Skin epidermis (tissue), 12 donors: ENCODE data around the gene SORCS1.
"Not testable (repeated sequence)": the region's sequence is repeated elsewhere in the genome, so short reads cannot be mapped to it uniquely, and the experiment has no call there.

ENCODE experiments used
- H3K27ac ChIP-seq, 21 experiments: fragments of 200-600 bp; sonication (generic) in 11 of 21; one replicate each; pipeline ENCODE4 v1.5.0; 2020; ENCODE audit warnings: mild to moderate bottlenecking in 3 of 21, inconsistent platforms in 2 of 21, moderate library complexity in 2 of 21
- H3K4me3 ChIP-seq, 7 experiments: fragments of 200-600 bp; sonication (generic) in 2 of 7; one replicate each; pipeline ENCODE4 v1.5.0; 2020; ENCODE audit warnings: inconsistent platforms in 2 of 7, mild to moderate bottlenecking in 2 of 7, moderate library complexity in 1 of 7

Gene SORCS1

GRCh38 chr10:107058331-107058730 lies 106.2 kb downstream of the SORCS1 start:
- no peak overlapping the region for H3K4me3 ChIP-seq
- no peak overlapping the region for H3K27ac ChIP-seq

- H3K4me3 ChIP-seq: no peak overlapping the region
- no peak overlapping the region for H3K27ac ChIP-seq
Measured at GRCh38 chr10:107056182-107056581, 108.3 kb downstream of the SORCS1 start.

DNA sequence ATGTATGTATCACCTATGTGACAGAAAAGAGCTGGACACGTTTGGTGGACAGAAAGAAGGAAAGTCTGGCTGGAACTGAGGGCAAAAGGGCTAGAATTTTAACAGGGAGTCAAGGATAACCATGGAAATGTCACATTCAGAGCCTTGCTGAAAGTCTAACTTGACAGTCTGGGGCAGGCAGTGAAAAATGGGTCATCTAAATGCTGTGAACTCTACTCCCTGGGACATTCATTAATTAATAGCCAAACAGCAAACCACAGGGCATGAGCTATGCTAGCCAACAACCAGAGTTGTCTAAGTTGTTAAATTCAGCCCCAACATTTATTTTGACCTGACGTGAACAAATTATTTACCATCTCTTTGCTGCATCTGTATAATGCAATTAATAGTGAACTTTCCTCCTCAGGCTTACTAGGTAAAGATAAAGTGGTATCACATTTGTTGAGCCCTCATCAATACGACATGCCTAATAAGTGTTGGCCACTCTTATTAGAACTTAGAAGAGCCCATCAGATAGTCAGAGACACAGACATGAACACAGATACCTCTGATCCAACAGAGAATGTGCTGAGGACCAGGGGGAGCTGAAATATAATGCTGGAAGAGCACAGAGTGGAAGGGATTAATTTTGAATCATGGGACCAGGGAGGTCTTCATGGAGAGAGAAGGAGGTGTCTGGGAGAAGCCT lies 109.9 kb downstream of the SORCS1 start:
- Histone ChIP-seq H3K27ac (no peak overlapping the region), H3K4me3 (no peak overlapping the region)

GRCh38 chr10:107051769-107052168 lies 112.7 kb downstream of the SORCS1 start:
- H3K27ac ChIP-seq: no peak overlapping the region
- no peak overlapping the region for H3K4me3 ChIP-seq

DNA sequence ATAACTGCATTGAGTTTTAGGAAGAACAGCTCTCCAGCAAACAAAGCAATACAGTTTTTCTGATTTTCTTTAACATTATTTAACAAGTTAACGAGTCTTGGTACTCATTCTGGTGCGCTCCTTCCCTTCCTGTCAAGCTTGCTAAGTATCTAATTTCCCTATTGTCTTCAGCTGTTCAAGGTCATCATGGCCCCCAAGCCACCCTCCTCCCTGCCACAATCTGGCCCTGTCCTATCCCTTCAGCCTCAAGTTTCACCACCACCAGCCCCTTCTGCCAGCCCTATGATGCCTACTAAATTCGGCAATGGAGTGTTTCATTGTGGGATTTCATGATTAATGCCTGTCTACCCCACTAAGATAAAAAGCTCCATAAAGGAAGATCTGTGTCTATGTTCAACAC lies 121.0 kb downstream of the SORCS1 start:
- Histone ChIP-seq H3K4me3 (no peak overlapping the region), H3K27ac (no peak overlapping the region)

GRCh38 chr10:107037192-107038122 lies 127.0 kb downstream of the SORCS1 start:
- Histone ChIP-seq H3K4me3 (no peak overlapping the region), H3K27ac (no peak overlapping the region)

- Histone ChIP-seq H3K4me3 (no peak overlapping the region), H3K27ac (no peak overlapping the region)
Measured at GRCh38 chr10:107033799-107034422, 130.6 kb downstream of the SORCS1 start.

DNA sequence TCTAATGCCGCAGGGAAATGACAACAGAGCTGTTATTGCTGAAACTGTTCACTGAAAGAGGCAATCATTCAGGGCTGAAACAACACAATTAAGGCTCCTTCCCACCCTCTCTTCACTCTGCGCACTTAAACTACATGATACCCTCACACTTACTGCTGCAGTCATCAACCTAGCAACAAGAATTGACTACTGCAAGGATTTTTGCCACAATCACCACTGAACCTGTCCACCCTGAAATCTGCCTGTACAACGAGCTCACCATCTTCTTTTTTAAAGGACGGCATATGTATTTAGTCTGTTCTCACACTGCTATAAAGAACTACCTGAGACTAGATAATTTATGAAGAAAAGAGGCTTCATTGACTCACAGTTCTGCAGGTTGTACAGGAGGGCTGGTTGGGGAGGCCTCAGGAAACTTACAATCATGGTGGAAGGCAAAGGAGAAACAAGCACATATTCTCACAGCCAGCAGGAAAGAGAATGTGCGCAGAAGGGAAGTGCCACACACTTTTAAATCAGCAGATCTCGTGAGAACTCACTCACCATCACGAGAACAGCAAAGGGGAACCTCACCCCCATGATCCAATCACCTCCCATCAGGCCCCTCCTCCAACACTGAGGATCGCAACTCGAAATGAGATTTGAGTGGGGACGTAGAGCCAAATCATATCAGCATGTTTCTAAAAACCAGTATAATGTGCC lies 131.7 kb downstream of the SORCS1 start:
- Histone ChIP-seq H3K4me3 (no peak overlapping the region), H3K27ac (no peak overlapping the region)

DNA sequence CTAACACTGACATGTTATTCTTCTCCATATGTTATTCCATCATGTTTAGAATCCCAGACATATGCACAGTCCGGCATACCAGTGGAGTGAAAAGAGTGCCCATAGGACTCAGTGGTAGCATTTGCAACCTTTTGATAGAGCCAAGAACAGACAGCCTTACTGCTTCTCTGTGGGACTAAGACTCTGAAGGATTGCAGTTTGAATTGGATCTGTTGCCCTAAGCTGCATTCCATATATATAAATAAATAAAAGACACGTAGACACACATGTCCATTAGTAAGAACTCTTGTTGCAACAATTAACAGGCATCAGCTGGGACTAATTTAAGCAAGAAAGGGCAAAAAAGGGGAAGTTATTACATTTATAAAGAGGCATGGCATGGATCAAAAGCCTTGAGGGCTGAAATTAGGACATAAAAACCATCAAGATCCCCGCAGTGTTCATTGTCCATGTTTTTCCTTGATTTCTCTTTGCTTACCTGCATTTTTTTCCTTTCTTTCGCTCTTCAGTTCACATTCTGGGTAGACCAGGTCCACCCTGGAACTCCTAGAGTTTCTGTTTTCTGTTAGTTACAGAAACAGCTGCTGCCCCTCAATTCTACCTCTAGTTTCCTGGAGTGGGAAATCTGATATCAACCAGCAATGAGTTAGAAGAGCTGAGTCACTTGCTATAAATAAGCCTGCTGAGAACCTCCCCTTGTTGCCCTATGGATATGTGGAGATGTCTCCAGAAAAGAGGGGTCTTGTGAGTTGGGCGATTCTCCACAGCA lies 132.4 kb downstream of the SORCS1 start:
- Histone ChIP-seq H3K27ac (no peak overlapping the region), H3K4me3 (no peak overlapping the region)

DNA sequence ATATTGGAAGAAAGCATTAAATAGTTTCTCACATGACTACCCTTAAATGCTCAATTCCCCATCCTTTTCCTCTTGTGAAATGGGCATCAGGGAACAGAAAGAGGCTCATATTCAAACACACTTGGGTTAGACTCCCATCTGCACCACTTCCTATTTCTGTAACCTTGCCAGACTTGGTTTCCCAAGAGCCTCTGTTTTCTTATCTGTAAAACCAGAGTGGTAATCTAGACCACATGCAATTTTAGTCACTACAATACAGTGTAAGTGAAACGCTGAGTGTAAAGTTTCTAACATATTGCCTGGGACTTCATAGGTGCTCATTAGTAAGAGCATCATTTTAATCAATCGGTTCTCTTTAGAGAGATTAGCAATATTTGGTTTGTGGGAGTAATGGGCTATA lies 136.3 kb downstream of the SORCS1 start:
- Histone ChIP-seq H3K27ac (no peak overlapping the region), H3K4me3 (no peak overlapping the region)

DNA sequence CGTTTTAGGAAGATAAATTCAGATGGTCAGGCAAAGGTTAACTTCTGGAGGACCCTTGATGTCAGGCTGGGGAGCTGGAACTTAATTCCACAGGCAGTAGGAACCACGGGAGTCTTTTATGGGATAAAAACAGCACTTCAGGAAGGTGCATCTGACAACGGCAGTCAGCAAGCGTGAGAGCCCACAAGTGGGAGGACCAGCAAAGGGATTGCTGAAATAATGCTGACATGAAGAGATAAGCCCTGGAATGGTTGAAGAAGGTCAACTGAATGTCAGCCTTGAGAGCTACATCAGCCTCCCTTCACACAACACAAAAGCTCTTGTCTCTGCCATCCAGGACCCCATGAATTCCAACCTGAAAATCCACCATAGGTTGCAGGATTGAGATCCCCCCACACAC lies 138.8 kb downstream of the SORCS1 start:
- H3K27ac ChIP-seq: no peak overlapping the region
- H3K4me3 ChIP-seq: no peak overlapping the region

DNA sequence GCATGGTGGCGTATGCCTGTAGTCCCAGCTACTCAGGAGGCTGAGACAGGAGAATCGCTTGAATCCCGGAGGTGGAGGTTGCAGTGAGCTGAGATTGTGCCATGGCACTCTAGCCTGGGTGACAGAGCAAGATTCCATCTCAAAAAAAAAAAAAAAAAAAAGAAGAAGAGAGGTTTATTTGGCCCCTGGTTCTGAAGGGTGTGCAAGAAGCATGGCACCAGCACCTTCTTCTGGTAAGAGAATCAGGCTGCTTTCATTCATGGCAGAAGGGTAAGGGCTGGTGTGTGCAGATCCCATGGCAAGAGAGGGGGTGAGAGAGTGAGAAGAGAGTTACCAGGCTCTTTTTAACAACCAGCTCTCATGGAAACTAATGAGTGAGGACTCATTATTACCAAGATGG lies 140.5 kb downstream of the SORCS1 start:
- not testable (repeated sequence) for H3K27ac ChIP-seq, H3K4me3 ChIP-seq

GRCh38 chr10:107022600-107023354 lies 141.7 kb downstream of the SORCS1 start:
- H3K27ac ChIP-seq: no peak overlapping the region
- no peak overlapping the region for H3K4me3 ChIP-seq

- H3K27ac ChIP-seq: no peak overlapping the region
- H3K4me3 ChIP-seq: no peak overlapping the region
Measured at GRCh38 chr10:107019154-107019553, 145.4 kb downstream of the SORCS1 start.

DNA sequence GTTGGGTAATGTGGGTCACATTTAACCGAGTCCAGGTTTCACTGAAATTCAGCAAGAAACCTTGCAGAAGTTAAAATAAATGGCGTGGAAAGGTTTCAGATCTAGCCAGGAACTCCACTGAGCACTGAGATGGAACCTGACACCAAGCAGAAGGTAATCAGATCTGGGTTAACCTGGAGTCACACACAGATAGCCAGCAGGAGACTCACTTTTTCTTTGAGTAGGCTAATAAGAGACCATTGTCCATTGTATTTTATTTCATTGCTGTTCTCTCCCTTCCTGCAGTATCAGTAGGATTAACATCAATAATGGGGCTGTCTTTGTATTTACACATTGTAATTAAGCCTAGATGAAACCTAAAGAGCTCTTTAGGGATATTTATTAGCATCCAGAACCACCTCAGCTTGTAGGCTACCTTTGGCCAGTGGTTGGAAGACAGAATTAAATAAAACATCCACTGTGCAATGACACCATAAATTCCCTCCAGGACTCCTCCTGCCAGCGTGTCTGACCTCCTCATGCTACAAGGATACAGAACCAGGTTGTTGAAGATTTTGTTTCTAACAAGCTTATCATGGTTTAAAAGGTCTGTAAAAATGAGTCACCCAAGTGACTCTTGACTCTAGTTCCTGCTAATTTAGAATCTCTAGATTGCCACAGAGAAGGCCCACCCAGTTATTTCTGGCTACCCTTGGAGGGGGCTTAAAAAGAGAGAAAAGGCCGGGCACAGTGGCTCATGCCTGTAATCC lies 151.1 kb downstream of the SORCS1 start:
- Histone ChIP-seq H3K27ac (no peak overlapping the region), H3K4me3 (no peak overlapping the region)

DNA sequence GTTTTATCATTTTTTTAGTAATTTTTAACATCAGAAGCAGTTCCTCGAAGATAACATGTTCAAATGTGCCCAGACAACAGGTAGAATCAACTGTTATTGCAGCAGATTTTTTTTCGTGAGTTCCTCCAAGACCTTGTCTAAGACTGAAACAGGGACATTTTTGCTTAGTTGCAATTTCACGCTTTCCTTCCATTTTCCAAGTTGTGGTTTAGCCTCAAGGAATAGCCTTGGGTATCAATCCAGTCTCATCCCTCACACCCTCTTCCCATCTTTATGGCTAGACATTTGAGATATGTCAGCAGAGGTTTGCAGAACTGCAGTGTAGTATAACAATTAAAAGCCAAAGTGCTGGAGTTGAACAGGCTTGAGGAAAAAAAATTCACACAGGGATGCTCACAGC lies 152.5 kb downstream of the SORCS1 start:
- Histone ChIP-seq H3K27ac (no peak overlapping the region), H3K4me3 (no peak overlapping the region)

- no peak overlapping the region for H3K4me3 ChIP-seq
- no peak overlapping the region for H3K27ac ChIP-seq
Measured at GRCh38 chr10:107011105-107011504, 153.4 kb downstream of the SORCS1 start.

- Histone ChIP-seq H3K4me3 (no peak overlapping the region), H3K27ac (no peak overlapping the region)
Measured at GRCh38 chr10:107010531-107010930, 154.0 kb downstream of the SORCS1 start.
